Measurements from ENCODE around the gene BANP.
"Not testable (repeated sequence)": the region's sequence is repeated elsewhere in the genome, so short reads cannot be mapped to it uniquely, and the experiment has no call there.

The BANP gene

DNA sequence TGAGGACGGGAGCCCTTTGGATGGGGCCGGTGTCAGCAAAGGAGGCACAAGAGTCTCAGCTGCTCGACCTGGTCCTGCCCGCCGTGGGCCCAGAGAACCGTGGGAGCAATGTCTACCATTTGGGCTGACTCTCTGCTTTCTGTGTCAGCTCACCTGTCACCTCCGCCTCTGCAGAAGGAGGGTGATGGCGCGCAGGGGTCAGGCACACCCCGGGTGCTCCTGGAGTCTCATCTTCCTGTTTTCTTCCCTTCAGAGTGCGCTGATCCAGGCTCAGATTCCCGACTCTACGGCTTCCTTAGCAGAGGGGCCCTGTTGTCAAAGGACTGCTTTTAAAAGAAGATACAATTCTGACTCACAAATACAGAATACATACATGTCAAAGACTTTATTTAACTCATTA is 167.1 kb downstream of the BANP start:
- DNase-seq = no peak

DNA sequence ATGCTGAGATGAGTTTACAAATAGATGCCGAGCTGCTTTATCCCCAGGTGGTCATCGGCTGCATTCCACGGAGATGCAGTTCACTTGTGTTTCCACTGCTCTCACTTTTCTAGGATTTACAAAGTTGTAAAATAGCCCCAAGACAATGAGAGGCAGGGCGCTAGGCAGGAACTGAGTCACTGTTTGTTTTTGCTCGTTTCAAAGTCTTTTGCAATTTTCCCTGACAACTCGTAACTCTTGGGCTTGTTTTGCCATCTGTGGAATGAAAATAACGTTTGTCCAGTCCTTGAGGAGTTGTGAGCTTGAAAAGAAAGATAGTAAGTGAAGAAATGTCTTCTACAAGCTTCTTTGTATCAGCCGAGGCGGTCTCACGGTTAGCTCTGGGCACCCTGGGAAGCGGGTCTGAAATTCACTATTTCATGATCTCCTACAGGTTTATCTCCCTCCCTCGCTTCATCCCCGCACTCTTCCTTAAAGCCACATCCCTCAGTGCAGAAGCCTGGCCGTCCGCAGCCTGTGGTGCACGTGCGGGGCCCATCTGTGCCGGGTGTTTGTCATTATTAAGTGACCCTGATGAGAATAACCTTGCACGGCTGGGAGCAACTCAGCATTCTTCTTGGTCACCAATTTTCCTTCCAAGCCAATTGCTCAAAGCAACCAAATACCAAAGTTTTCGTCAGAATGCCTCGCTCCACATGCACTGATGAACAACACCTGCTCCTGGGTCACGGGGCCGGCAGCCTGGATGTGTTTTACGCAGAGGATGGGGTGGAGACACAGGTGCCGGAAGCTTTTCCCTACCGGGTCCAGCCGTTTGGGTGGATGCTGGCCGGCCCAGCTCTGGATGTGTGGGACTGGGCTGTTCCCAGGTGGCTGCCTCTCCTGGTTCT is 167.9 kb downstream of the BANP start:
- not testable (repeated sequence) for DNase-seq

DNA sequence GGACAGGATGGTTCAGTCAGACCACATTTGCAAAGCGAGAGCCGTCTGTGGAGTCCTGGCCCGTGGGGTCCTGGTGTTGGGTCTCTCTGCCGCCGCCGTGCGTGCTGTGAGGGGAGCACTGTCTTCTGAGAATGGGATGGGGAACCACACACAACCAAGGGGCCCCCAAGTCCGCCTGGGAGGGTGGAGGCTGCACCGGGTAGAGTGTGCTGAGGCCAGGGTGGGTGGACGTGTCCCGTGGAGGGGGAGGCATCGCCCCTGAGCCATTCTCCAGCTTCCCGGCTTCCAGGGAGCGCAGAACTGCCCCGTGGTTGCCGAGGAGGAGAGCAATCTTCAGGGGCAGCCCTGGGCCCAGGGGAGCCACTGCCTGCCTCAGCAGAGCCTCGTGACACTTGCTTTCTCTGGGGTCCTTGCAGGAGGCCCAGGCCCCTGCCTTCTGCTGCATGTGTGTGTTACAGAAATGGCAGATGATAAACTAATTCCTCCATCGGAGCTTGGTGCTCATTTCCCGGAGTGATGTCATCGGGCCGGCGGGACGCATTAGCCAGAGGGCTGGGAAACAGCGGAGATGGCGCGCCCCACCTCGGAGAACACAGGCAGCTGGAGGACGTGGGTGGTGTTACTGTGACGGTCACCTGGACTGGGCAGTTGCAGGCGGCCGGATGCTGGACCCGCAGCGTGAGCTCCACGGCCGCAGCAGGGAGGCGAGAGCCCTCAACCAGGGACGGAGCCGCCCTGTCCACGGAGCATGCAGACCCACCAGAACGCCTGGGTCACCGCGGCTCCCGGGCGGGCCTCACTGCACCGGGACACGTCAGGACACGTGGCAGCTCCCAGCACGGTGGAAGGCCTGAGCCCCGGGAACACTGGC is 168.9 kb downstream of the BANP start:
- not testable (repeated sequence) for DNase-seq

DNA sequence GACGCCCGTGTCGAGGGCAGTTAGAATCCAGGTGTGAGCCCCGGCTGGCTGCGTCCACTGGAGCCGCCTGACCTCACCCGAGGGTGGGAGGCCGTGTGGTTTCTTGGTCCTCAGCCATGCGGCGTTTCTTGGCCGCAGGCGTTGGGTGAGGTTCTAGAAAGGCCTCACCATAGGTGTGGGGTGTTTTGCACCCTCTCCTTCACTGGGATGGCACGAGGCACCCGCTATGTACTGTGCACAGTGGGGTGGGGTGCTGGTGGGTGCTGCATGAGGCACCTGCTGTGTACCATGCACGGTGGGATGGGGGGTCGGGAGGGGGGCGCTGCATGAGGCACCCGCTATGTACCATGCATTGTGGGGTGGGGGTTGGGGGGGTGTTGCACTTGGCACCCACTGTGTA is 169.6 kb downstream of the BANP start:
- no peak for DNase-seq

DNA sequence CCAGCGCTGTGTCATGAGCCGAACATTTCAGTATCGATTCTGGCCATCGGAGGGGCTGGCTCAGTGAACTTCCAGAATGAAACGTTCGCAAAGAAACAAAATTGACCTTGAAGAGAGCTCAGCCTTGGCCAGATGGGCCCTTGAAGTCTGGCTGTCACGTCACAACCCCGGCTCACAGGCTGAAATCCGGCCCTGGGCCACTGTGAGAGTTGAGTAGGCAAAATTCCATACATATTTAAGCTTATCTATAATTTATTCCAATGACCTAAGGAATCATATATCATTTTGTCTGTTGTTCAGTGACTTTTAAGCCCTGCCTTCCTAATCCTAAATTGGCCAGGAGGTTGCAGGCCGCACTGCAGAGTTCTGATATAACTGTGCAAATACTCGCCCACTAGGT is 170.2 kb downstream of the BANP start:
- not testable (repeated sequence) for DNase-seq

DNA sequence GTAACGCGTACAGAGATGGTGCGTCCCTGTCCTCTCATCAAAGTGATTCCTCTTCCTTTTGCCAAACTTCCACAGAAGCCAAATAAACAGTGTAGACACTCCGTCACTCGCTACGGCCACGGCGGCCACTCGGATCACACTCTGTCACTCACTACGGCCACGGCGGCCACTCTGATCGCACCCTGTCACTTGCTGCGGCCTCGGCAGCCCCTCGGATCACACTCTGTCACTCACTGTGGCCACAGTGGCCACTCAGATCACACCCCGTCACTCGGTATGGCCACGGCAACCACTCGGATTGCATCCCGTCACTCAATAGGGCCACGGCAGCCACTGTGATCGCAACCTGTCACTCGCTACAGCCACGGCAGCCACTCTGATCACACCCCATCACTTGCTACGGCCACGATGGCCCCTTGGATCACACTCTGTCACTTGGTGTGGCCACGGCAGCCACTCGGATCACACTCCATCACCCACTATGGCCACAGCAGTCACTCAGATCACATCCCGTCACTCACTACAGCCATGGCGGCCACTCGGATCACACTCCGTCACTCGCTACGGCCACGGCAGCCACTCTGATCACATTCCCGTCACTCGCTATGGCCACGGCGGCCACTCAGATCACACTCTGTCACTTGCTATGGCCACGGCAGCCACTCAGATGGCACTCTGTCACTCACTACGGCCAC is 170.8 kb downstream of the BANP start:
- DNase-seq = no peak
